DND-41 (cell line): ENCODE results near the gene HTRA3.

Experiments used
- CTCF ChIP-seq: IDR thresholded peaks from 2 replicates; pipeline ENCODE4 v1.5.1; 2012; ENCODE audit warnings: borderline replicate concordance, low read length, moderate library complexity, mild to moderate bottlenecking; ENCODE audit not compliant: poor library complexity, severe bottlenecking; ENCODE audit errors: extremely low read depth
- EZH2 ChIP-seq: IDR thresholded peaks from 3 replicates; pipeline ENCODE4 v1.6.1; 2012; ENCODE audit warnings: borderline replicate concordance, low read depth, mild to moderate bottlenecking, moderate library complexity, low read length, inconsistent platforms; ENCODE audit not compliant: severe bottlenecking

DNA sequence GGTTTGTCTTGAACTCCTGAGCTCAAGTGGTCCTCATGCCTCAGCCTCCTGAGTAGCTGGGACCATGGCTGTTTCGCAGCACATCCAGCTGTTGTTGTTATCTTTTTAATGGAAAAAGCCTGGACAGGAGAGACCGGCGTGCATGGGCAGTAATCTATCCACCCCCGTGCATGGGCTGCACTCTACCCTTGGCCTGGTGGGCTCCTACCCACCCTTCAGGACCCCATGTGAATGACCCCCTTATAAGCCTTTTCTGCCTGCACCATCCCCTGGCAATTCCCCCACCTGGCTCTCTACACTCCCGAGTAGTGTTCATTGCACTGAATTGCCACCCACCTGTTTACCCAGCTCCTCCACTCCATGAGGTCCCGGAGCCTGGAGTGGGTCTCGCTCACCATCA lies 18.9 kb upstream of the HTRA3 start:
- TF ChIP-seq EZH2 (no peak), CTCF (no peak)
